ENCODE measurements around the gene ATP1A1.

GRCh38 chr1:116412480-116412798 is 39.4 kb downstream of the ATP1A1 start:
- no peak for TF ChIP-seq POLR2A (IDR thresholded peaks at IDR 0.05)
- TF ChIP-seq EP300 (IDR thresholded peaks at IDR 0.05; ENCODE audit: low read depth): no peak
